Esophagus mucosa (tissue), 1 donor: Measurements from ENCODE around the gene APCDD1. TPM values are rescaled to one million over a fixed set of nuclear protein-coding genes. Genes with fewer than 3 reads are reported as not detected.
"Not testable (repeated sequence)": the region's sequence is repeated elsewhere in the genome, so short reads cannot be mapped to it uniquely, and the experiment has no call there.

Source experiments
- ATAC-seq: fragments of 200-7000 bp; cut with Tn5 transposase; one replicate; pipeline ENCODE4 v1.9.1; 2020
- total RNA-seq: library from RNA; stranded (reverse); gene quantifications from one replicate; pipeline ENCODE4 v1.2.4, GENCODE V29; 2023
- donor health status: DM: yes; HTN: yes; CAD: no.

APCDD1 gene
- total RNA-seq, 1 donor from 2014 or later = 42.2 TPM

DNA sequence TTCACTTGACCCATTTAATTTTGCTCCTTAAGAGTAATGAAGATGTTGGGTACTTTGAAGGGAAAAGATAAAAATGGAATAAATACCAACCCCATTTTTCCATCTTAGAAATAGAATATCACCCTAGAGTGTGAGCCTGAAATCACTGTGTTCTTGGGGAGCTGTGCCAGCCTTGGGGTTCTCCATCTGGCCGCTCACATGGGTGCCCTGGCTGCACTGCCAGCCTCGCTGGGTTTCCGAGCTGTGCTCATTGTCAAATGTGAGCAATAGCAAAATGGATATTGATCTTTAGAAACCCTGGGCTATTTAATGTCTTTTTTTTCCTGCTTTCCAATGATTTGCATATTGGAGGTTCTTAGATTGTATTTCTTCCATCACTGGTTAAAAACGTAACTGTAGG lies 9.3 kb downstream of the APCDD1 start:
- no peak for ATAC-seq

DNA sequence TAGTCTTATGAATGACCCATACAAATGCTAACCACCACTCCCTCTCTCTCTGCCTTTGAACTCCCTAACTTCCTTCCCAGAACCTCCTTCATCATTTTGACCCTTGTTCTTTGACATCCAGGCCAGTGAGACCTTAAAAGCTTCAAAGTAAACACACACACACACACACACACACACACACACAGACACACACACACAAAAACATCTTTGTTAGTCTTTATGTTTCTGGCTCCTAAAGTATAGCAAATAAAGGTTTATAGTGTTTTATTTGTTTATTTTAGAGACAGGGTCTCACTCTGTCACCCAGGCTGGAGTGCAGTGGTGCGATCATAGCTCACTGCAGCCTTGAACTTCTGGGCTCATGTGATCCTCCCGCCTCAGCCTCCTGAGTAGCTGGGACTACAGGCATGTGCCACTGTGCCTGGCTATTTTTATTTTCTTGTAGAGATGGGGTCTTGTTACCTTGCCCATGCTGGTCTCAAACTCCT lies 9.8 kb downstream of the APCDD1 start:
- not testable (repeated sequence) for ATAC-seq

GRCh38 chr18:10465174-10465939 lies 10.9 kb downstream of the APCDD1 start:
- ATAC-seq = no peak

DNA sequence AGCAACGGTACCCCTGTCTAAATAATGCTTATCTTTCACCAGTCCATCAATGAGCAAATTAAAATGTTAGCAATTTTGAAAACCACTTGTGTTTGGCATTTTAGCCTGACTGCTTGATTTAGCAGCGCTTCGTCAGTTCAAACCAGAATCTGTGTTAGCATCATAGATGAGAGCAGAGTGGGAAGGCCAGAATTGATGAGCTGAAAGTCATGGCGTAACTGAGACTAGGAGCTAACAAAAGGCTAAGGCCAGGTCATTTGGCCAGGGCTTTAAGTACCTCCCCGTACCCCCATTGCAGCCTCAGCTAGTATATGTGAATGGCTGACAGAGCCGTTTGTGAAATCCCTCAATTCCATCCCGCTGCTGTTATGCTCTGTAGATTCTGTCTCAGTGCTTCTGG lies 16.0 kb downstream of the APCDD1 start:
- no peak for ATAC-seq

- ATAC-seq = no peak
Measured at GRCh38 chr18:10471574-10471973, 17.1 kb downstream of the APCDD1 start.

GRCh38 chr18:10473132-10473531 lies 18.7 kb downstream of the APCDD1 start:
- no peak for ATAC-seq

DNA sequence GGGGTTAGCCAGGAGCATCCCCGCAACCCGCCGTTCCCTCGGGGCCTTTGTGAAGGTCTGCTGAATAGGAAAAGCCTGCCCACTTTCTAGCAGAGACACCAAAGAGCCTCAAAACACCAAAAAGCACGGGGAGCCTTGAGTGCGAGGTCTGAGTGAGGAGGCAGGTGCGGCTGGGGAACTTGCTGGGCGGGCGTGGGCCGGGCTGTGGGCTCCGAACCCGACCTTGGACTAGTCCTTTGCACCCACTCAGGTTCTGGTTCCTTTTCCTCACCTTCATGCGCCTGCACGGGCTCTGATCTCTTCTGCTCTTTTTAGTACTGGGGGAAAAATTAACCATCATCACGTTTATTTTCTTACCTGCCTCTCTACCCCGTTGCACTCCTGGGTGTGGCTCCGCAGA lies 19.9 kb downstream of the APCDD1 start:
- ATAC-seq = no peak

- no peak for ATAC-seq
Measured at GRCh38 chr18:10475276-10475653, 20.8 kb downstream of the APCDD1 start.

- ATAC-seq = no peak
Measured at GRCh38 chr18:10475654-10476291, 21.3 kb downstream of the APCDD1 start.

DNA sequence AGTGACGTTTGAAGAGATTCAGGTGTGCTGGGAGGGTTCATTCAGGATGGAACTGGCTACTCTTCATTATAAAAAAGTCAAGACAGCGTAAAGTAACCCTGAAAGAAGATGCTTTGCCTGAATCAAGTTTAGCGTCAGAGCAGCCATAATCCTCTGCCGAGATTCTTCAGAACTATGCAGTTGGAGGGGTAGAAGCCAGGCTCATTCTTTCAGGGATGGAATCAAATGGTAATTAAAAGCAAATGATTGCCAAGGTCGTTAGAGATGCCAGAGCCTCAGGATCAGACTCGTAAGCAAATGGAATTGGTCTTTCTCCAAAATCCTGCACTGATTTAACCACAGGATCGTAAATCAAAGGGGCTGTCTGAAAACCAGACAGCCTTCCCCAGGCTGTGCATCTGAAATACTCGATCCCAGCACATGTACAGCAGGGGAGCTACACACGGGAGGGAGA lies 21.9 kb downstream of the APCDD1 start:
- ATAC-seq = no peak

DNA sequence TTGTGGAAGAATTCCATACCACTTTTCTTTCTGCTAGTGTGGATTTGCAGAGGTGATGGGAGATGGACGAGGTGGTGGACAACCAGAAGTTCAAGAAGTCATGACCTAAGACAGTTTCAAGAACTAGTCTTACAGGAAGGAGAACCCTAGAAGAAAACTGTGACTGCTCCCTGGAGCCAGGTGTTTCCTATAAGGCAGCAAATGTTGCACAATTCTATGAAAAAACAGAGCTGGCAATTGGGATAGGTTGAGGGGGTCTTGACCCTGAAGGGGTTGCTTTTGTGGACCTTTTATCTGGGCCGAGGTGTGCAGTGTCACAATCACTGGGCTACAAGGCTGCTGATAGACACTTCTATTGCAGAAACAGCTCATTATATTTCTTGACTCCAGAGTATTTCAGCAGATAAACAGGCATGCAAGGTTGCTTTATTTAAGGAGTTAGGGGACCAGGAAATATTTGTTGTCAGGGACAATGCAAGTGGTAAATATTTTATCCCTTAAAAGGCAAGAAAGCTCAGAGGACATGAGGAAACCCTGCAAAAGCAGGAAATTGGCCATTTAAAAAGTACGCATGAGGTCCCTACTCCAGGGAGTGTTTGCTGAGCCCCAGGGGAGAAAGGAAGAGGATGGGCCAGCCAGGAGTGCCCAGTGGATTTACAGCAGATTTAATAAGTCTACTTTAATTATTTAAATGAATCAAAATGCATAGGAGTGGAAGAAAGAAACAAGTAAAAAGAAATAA lies 22.9 kb downstream of the APCDD1 start:
- no peak for ATAC-seq

GRCh38 chr18:10477863-10478260 lies 23.4 kb downstream of the APCDD1 start:
- no peak for ATAC-seq

GRCh38 chr18:10481831-10482230 lies 27.4 kb downstream of the APCDD1 start:
- no peak for ATAC-seq

- no peak for ATAC-seq
Measured at GRCh38 chr18:10482363-10482984, 28.0 kb downstream of the APCDD1 start.

DNA sequence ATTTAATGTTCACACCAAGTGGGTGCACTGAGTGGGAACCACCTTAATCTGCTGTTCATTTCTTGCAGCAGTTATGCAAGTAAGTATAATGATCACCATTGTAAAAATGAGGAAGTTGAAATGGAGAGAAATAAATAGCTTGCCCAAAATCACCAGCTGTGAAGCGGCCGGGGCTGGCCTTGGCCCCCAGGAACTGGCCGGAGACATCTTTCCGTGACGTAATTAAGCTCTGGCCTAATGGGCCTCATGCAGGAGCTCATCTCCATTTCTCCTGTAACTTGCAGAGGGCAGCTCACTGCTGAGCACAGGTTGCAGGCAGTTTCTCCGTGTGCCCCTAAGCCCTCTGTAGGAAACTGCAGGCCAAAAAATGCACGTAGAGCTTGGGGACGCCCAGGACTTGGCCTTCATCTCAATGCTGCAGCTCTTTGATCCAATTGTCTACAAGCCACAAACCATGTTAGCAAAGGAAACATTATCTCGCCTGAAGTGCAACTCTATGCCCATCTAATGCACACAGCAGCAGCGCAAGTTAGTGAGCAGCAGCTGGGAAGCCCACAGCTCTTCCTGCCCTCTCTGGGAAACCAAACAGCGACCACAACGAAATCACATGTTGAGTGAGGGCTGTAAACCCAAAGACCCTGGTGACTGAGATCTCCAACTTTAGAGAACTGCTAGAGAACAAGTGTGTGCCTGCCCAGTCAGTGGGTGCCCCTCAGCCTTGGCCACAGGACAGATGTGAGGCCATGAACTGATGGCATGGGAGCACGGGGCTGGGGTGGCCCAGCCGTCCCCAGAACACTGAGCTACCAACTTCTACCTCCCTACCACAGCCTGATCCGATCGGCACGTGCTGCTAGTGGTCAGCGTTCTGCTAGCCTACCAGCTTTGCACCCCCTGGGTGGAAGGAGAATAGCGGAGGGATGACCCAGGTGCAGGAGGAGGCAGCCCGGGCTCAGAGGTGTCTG lies 28.8 kb downstream of the APCDD1 start:
- ATAC-seq = peak; percentile 21

DNA sequence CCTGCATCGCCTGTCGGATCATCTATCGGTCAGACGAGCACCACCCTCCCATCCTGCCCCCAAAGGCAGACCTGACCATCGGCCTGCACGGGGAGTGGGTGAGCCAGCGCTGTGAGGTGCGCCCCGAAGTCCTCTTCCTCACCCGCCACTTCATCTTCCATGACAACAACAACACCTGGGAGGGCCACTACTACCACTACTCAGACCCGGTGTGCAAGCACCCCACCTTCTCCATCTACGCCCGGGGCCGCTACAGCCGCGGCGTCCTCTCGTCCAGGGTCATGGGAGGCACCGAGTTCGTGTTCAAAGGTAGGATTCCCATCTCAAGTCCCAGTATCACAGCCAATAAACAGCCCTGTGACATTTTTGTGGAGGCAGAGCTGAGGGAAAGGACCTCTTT lies 31.0 kb downstream of the APCDD1 start:
- no peak for ATAC-seq

- no peak for ATAC-seq
Measured at GRCh38 chr18:10486362-10486761, 31.9 kb downstream of the APCDD1 start.

DNA sequence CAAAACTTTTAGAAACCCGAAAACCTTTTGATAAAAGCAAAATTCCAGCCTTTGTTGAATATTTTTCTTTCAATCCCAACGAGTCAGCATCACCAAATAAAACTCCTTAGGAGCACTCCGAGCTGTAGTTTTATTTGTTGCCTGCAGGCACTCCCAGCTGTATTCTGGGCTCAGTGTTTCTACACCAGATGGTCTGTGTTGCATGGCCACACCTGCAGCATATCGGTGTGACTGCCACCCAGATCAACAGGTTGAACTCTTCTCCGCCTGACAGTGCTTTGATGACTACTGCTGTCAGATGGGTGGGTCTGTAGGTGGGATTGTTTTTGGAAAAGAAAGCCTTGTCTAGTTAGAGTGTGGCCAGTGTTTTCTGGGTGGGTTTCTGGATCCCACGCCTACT lies 32.7 kb downstream of the APCDD1 start:
- ATAC-seq = peak; percentile 29

DNA sequence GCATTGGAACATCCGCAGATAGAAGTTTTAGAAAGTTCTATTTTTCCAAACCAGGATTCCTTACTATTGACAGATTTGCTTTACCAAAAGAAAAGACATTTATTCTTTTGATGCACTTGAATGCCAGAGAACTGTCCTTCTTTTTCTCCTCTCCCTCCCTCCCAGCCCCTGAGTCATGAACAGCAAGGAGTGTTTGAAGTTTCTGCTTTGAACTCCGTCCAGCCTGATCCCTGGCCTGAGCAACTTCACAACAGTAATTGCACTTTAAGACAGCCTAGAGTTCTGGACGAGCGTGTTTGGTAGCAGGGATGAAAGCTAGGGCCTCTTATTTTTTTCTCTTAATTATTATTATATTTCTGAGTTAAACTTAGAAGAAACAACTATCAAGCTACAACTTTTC lies 33.6 kb downstream of the APCDD1 start:
- ATAC-seq = peak; percentile 42

DNA sequence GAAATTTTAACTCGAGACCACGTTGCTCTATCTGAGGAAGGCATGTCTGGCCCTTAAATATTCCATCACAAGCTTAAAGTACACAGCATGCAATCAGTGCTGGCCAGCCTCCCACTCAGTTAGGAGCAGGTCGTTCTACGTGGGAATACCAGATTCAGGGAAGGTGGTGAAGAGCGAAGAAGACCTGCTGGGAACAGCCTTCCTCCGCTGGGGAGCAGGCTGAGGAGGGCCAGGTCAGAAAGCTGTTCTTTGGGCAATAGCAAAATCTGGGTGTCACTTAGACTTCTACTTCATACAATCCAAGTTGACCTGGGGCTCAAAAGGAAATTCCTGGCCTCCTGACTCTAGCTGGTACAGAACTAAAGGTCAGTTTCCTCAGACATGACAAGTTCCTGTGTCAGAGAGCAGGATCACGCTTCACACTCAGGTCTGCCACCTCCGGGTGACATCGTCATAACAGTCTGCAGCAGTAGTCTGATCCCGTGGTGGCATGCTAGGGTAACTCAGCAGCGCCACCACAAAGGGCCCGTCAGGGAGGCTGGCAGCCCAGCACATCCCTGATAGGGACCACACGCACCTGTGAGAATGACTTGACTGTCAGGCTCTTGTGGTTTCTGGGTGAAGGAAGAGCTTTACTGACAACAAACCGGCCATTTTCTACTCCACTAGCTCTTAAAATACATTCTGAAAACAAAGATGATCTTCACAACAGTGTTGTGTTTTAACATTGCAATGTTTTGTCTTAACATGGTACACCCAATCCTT lies 36.1 kb downstream of the APCDD1 start:
- ATAC-seq = peak; percentile 60

DNA sequence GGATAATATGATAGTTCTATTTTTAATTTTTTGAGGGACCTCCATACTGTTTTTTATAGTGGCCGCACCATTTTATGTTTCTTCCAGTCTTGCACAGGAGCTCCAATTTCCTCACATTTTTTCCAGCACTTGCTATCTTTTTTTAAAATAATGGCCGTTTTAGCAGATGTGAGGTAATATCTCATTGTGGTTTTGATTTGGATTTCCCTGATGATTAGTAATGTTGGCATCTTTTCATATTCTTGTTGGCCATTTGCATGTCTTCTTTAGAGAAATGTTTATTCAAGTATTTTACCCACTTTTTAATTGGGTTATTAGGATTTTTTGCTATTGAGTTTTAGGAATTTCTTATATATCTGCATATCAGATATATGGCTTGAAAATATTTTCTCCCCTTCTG lies 41.5 kb downstream of the APCDD1 start:
- ATAC-seq = no peak
